ENCODE data around the gene SVEP1.

DNA sequence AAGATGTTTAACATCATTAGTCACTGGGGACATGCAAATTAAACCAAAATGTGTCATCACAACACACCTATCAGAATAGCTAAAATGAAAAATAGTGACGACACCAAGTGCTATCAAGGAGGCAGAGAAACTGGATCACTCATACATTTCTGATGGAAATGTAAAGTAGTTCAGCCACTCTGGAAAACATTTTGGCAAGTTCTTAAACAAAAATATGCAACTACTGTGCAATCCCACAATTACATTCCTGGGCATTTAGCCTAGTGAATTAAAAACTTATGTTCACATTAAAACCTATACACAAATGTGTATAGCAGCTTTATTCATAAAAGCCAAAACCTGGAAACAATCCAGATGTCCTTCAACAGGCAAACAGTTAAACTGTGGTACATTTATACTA lies 53.1 kb downstream of the SVEP1 start:
- TF ChIP-seq, protein P1, sequence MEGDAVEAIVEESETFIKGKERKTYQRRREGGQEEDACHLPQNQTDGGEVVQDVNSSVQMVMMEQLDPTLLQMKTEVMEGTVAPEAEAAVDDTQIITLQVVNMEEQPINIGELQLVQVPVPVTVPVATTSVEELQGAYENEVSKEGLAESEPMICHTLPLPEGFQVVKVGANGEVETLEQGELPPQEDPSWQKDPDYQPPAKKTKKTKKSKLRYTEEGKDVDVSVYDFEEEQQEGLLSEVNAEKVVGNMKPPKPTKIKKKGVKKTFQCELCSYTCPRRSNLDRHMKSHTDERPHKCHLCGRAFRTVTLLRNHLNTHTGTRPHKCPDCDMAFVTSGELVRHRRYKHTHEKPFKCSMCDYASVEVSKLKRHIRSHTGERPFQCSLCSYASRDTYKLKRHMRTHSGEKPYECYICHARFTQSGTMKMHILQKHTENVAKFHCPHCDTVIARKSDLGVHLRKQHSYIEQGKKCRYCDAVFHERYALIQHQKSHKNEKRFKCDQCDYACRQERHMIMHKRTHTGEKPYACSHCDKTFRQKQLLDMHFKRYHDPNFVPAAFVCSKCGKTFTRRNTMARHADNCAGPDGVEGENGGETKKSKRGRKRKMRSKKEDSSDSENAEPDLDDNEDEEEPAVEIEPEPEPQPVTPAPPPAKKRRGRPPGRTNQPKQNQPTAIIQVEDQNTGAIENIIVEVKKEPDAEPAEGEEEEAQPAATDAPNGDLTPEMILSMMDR (conservative IDR thresholded peaks at IDR 0.05; ENCODE audit: low read depth in 2 of 2), result no peak
- TF ChIP-seq, protein P2, sequence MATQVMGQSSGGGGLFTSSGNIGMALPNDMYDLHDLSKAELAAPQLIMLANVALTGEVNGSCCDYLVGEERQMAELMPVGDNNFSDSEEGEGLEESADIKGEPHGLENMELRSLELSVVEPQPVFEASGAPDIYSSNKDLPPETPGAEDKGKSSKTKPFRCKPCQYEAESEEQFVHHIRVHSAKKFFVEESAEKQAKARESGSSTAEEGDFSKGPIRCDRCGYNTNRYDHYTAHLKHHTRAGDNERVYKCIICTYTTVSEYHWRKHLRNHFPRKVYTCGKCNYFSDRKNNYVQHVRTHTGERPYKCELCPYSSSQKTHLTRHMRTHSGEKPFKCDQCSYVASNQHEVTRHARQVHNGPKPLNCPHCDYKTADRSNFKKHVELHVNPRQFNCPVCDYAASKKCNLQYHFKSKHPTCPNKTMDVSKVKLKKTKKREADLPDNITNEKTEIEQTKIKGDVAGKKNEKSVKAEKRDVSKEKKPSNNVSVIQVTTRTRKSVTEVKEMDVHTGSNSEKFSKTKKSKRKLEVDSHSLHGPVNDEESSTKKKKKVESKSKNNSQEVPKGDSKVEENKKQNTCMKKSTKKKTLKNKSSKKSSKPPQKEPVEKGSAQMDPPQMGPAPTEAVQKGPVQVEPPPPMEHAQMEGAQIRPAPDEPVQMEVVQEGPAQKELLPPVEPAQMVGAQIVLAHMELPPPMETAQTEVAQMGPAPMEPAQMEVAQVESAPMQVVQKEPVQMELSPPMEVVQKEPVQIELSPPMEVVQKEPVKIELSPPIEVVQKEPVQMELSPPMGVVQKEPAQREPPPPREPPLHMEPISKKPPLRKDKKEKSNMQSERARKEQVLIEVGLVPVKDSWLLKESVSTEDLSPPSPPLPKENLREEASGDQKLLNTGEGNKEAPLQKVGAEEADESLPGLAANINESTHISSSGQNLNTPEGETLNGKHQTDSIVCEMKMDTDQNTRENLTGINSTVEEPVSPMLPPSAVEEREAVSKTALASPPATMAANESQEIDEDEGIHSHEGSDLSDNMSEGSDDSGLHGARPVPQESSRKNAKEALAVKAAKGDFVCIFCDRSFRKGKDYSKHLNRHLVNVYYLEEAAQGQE (IDR thresholded peaks at IDR 0.05; ENCODE audit: unreplicated experiment), result no peak
- no peak for TF ChIP-seq JUNB (IDR thresholded peaks at IDR 0.05; ENCODE audit: unreplicated experiment)
- no peak for TF ChIP-seq EZH2 (IDR thresholded peaks at IDR 0.05; ENCODE audit: low read depth, unreplicated experiment)
- no peak for TF ChIP-seq POLR2AphosphoS5 (IDR thresholded peaks at IDR 0.05; ENCODE audit: low read depth)
- TF ChIP-seq EZH2phosphoT487 (IDR thresholded peaks at IDR 0.05; ENCODE audit: unreplicated experiment), result no peak
- no peak for TF ChIP-seq ZNF114 (CRISPR knock-in tag; IDR thresholded peaks at IDR 0.05)
- no peak for TF ChIP-seq CREB1 (CRISPR knock-in tag; IDR thresholded peaks at IDR 0.05; ENCODE audit: low read depth)
- no peak for TF ChIP-seq ZNF331 (CRISPR knock-in tag; IDR thresholded peaks at IDR 0.05; ENCODE audit: low read depth)
